HL-60/S4 (cell line): ENCODE data around the gene GALNT18.

Experiments
- in situ Hi-C: fragments of 300-500 bp; cut with MboI; formaldehyde crosslinking; loops from 2 replicates; pipeline ENCODE4 v1.14.3; 2022; ENCODE audit warnings: low sequenced_read_pairs

Gene GALNT18

DNA sequence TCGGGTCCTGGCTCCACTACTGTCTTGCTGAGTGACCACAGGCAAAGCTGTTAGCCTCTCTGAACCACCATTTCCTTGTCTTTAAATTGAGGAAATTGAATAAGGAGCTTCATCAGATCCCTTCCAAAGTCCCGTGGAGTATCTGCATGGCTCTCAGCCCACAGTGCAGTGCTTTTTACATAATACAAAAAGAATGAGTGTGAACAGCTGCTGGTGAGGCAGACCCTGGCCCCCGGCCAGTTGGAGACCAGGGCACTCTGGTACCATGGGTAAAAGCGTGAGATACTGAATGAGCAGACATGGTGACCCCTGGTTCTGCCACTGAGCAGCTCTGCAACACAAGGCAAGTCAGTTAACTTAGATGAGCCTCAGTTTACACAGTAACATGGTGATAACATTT is 86.8 kb downstream of the GALNT18 start:
- in situ Hi-C loops, result no loop called here

DNA sequence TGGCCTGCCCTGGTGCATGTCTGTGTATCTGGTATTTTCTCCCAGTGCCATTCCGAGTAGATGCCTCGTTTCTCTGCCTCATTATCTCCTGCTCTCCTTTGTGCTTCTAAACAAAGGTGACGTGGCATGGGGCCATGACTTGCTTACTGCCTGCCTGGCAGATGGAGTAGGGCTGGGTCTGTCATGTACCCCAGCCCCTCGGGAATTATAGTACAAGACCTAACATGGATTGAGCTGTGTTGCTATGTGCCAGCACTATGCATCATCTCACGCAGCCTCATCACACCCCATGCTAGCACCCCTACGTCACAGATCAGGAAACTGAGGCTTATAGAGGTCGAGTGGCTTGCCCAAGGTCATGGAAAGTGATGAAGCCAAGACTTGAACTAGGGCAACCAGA is 88.1 kb downstream of the GALNT18 start:
- in situ Hi-C loops, result no loop called here

- in situ Hi-C loops, result no loop called here
These were observed 88.7 kb downstream of the GALNT18 start for GRCh38 chr11:11533057-11533456.

- in situ Hi-C loops, result no loop called here
These were observed 89.2 kb downstream of the GALNT18 start for GRCh38 chr11:11532574-11532973.

DNA sequence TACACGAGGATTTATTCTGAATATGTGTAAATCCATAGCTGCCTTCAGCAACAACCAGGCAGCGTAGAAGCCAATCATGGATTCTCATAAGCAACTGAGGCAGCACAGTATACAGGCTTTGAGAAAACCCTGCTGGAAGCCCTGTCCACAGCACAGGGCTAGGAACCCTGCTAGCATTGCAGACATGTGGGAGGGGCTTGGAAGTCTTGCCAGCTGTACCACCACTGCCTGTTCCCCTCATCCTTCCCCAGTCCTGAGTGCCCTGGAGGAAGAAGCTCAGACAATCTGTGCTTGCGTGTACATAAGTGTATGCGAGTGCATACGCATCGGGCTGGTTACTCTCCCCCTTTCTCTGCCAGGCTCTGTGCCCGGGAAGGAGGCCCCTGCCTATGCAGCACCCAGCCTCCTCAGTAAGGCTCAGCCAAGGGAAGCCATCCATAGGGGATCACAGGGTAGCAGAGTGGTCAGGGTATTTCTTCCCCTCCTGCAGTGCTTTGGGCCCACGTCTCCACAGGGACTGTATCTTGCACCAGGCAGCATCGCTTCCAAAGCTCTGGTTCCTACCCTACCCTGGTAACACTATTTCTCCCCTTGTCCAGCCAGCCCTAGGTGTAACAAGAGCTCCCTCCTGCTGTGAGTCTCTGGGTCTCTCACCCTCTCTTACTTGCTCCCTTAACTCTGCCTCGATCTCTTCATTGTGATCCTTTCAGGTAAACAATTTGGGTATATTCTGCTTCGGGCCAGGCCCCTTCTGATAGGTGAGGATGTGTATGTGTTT is 90.5 kb downstream of the GALNT18 start:
- in situ Hi-C loops, result no loop called here

DNA sequence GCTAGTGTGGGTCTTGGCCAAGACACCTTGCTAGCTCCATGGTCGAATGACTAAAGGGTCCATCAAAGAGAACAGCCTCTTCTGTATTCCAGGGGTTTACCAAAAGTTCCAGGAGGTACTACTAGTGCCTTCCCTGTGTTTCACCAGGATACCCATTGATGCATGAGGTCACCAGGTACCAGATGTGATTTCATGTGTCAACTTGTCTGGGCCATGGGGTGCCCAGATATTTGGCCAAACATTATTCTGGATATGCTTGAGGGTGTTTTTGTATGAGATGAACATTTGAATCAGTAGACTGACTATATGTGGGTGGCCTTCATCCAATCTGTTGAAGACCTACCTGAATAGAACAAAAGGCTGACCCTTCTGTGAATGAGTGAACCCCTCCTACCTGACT is 92.8 kb downstream of the GALNT18 start:
- in situ Hi-C loops, result no loop called here

- in situ Hi-C loops, result no loop called here
These were observed 96.5 kb downstream of the GALNT18 start for GRCh38 chr11:11525283-11525682.

GRCh38 chr11:11524436-11525061 is 97.3 kb downstream of the GALNT18 start:
- in situ Hi-C loops, result no loop called here

DNA sequence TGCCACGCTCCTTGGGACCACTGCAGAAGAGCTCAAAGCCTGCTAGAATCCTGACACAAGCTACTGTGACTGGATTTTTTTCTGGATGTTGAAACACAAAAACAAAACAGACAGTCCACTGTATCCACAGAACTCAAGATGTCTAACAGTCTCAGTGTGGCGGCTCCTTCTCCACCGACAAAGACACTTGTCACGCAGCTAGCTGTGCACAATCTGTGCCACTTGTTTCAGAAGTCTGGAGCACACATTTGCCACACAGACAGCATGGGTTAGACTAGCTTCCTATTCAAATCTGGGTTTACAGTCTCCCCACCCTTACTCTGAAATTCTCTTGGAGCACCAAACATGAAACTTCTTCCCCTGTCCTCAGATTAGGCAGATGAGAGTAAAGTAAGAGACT is 99.2 kb downstream of the GALNT18 start:
- in situ Hi-C loops, result no loop called here

GRCh38 chr11:11521306-11522002 is 100.4 kb downstream of the GALNT18 start:
- in situ Hi-C loops, result no loop called here

DNA sequence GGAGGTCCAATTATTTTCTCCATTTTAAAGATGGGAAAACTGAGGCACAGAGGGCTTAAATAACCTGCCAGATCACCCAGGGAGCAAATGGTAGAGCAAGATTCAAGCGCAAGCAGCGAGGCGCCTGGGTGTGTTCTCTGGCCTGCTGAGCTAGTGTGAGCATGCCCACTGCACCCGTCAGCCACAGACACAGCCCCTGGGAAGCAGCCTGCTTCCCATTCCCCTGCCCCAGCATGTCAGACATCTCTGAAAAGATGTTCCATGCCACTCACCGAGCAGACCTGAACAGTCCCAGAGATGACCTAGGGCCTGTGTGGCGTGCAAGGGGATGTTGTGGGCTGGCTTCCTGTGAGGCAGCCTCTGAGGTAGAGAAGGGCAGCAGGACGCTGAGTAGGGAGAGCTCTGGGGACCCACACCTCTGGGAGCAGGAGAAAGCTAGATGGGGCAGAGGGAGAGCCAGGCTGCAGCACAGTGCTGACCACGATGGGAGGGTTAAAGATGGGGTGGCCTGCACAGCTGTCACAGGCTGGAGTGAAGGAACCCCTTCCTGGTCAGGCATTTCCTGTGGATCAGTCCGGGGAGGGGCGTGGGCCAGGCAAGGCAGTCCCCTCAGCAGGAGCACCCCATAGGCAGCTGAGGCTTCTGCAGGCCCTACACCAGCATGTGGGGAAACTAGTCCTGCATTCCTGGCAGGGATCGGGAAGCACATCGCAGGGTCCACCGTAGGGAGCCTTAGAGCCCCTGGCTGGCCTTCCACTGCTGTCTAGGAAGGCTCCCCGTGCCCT is 101.4 kb downstream of the GALNT18 start:
- in situ Hi-C loops, result no loop called here

- in situ Hi-C loops, result no loop called here
These were observed 102.6 kb downstream of the GALNT18 start for GRCh38 chr11:11519184-11519583.

DNA sequence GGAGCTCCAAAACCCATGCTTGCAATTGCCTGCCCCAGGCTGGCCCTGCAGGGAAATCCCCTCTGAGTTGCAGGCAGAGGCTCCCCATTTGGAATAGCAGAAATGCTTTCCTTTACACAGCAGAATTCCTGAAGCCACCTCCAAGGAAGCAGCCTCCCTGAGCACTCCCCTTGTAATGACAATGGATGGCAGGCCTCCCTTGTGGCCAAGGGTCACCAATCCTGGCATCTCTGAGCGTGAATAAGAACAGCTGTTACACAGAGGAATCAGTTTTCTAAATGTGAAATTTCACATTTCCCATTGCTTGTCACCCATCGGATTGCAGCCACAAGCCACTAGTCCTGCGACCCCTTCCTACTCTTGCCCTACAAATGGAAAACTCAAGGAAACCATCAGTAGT is 107.6 kb downstream of the GALNT18 start:
- in situ Hi-C loops, result no loop called here

DNA sequence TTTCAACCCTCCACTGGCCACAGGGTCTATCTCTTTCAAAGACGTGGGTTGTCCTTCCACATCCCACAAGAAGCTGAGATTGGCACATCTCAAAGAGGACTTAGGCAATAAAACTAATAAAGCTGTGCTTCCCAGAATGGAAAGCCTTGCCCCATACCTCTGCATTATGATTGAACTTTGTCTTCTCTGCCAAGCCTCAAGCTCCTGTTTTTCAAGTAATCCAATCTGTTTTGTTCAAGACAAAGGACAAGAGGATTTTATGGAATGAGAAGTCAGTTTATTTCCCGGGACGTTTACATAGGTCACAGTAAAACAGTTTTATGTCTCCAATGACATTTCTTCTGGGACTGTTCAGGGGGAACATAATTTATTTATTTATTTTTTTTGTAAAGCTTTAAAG is 108.4 kb downstream of the GALNT18 start:
- in situ Hi-C loops, result no loop called here

- in situ Hi-C loops, result no loop called here
These were observed 108.9 kb downstream of the GALNT18 start for GRCh38 chr11:11512929-11513328.

- in situ Hi-C loops, result no loop called here
These were observed 109.3 kb downstream of the GALNT18 start for GRCh38 chr11:11512502-11512901.

DNA sequence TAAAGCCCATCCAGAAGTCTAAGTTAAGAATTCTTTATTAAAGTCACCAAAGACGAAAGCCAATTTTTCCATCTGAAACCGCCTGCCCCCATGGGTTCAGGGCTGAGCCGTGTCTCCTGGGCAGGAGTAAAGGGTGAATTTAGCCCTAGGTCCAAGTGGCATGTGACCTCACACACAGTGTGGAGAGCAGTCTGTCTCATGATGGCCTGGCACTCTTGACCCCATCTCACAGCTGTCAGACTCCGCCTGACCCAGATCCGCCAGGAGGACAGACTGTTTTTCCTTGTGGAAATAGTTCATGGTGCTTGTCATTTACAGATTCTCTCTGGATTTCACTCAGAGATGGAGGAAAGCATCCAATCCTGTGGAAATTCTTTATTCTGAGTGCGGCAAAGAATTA is 109.7 kb downstream of the GALNT18 start:
- in situ Hi-C loops, result no loop called here

DNA sequence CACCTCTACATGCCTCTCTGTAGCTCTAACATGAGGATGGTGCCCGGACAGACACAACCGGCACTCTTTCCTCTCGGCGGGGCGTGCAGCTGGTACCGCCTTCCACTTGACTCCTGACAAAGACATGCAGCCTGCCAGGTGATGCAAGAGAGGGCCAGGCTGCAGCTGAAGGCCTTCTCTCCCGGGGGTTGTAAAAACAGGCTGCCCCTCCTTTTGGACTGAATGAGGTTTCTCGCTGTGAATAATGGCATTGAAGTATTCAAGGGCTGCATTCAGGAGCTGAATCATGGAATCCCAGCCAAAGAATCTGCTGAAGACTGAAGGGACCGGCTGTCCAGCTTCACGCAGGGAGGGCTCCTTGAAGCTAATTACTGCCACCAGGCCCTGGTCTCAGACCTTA is 110.9 kb downstream of the GALNT18 start:
- in situ Hi-C loops, result no loop called here

- in situ Hi-C loops, result no loop called here
These were observed 116.1 kb downstream of the GALNT18 start for GRCh38 chr11:11505692-11506091.

DNA sequence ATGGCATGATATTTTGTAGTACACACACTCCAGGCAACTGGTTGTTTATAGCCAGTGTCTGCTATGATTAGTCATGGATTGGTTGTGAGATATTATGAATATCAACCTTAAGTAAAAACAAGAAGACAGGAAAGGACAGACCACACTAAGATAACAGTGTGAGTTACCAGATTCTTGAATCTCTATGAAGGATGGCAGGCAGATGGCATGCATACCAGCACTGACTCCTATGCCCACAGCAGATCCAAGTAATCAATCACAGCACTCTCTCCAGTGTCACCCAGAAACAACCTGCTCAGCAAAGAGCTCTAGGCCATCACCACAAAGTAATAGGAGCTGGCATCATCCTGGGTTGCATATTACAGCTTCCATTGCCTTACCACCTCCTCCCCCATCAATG is 116.6 kb downstream of the GALNT18 start:
- in situ Hi-C loops, result no loop called here

DNA sequence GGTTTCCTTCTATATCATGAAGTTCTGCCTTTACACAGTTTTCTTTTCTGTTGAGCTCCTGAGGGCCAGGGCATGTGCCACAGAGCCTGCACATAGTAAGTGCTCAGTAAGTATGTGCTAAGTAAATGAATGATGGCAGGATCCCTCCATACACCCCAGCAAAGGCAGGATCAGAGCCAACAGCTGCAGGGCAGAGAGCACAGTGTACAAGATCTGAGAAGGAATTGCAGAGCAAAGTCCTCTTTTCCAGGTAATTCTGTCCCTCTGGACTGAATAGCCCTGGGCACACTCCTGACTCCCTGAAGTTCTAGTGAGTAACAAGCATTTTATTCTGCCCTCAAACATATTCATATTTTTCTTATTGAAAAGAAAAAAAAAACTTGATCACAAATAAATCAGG is 117.7 kb downstream of the GALNT18 start:
- in situ Hi-C loops, result no loop called here
